HG02885 (cell line): ENCODE results near the gene FRMD8.
A peak's percentile ranks its signal among the peaks of the same experiment; 100 is the strongest.

Source experiments
- ATAC-seq: cut with Tn5 transposase; IDR thresholded peaks from one replicate; pipeline ENCODE4 v1.9.1; 2021; ENCODE audit warnings: mild to moderate bottlenecking; ENCODE audit not compliant: unreplicated experiment, poor library complexity

FRMD8 gene

DNA sequence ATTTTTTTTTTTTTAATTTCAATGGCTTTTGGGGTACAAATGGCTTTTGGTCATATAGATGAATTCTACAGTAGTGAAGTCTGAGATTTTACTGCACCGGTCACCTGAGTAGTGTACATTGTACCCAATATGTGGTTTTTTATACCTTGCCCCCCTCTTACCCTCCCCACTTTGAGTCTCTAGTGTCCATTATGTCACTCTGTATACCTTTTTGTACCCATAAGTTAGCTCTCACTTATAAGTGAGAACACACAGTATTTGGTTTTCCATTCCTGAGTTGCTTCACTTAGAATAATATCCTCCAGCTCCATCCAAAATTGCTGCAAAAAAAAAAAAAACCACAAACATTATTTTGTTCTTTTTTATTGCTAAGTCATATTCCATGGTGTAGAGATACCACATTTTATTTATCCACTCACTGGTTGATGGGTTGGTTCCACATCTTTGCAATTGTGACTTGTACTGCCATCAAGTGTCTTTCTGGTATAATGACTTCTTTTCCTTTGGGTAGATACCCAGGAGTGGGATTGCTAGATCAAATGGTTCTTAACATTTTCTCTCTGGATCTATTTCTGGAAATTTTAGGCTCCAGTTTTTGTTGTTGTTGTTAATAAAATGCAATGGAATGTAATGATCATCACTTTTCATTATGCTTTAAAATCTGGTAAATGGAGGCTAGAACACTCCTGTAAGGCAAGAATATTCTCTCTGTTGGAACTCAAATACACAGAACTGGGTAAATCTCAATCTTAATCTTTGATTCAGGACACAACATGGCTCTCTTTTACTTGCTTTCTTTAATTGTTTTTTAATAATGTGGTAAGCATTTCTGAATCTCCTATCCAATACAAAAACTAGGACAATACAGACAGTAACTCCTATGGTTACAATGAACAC is 46.5 kb downstream of the FRMD8 start:
- ATAC-seq = no peak

DNA sequence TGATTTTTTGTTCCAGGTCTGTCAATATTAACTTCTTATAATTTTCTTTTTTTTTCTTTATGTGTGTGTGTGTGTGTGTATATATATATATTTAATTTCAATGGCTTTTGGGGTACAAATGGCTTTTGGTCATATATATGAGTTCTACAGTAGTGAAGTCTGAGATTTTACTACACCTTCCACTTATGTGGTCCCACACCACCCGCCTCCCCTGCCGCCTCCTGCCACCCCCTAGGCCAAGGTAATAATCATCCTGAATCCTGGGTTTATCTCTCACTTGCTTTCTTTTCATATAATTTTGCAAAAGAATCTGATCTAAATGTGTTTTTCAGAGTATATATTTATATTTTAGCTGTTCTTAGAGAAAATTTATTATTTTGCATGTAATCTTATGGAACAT is 47.2 kb downstream of the FRMD8 start:
- no peak for ATAC-seq

GRCh38 chr11:65434057-65434666 is 47.7 kb downstream of the FRMD8 start:
- ATAC-seq = no peak

GRCh38 chr11:65434667-65435410 is 48.4 kb downstream of the FRMD8 start:
- ATAC-seq = no peak

- ATAC-seq = no peak
These were observed 49.0 kb downstream of the FRMD8 start for GRCh38 chr11:65435411-65435931.

GRCh38 chr11:65435981-65436411 is 49.6 kb downstream of the FRMD8 start:
- ATAC-seq = no peak

GRCh38 chr11:65436412-65437032 is 50.1 kb downstream of the FRMD8 start:
- no peak for ATAC-seq

DNA sequence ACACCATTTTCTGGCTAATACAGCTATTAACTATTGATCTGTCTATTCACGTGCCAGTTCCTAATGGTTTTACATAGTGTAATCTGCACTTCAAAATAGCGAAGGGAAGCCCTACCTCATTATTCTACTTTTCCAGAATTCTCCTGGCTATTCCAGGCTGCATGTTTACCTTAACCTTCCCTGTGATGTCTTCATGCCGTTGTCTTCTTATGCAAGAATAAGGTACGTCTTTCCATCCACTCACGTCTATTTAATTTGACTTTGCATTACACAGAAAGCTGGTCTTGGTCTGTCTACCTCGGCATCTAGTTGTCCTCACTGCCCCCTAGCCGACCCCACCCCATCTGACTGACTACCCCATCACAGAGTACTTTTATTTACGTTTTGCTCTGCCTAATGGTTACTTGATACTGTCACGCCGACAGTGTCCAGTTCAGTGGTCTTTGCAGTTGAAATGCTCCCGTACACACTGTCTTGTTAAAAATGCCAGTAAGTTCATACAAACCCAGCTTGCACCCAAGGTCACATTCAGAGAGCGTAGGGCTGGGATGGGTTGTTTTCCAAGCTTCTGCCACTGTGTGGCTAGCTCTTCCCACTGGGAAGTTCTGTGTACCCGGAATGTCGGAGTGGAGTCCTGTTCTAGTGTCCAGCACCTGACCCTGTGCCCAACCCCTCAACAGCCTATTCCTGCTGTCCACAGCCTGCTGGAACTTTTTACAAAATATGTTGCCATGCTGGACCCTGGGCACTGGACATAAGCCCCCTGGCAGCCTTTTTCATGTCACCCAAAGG is 51.2 kb downstream of the FRMD8 start:
- ATAC-seq = no peak

DNA sequence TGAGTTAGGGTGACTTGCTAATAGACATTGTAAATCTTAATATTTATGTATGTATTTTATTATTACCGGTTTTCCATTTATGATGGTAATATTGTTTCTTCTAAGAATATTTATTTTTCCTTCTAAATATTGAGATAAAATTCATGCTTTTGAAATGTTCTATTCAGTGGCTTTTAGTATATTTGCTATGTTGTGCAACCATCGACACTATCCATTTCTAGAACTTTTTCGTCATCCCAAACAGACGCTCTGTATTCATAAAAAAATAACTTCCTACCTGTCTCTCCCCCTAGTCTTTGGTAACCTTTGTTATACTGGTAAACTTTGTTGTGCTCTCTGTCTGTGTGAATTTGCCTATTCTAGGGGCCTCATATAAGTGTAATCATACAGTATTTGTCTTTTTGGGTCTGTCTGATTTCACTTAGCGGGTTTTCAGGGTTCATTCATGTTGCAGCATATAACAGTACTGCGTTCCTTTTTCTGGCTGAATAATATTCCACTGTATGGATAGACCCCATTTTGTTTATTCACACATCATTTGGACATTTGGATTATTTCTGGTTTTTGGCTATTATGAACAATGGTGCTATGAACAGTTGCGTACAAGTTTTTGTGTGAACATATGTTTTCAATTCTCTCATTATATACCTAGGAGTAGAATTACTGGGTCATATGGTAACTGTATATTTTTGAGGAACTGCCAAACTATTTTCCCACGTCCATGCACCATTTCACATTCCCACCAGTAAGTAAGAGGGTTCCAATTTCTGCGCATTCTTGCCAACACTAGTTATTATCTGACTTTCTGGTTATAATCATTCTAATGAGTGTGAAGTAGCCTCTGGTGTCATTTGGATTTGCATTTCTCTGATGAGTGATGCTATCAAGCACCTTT is 52.1 kb downstream of the FRMD8 start:
- no peak for ATAC-seq

GRCh38 chr11:65439331-65440181 is 53.1 kb downstream of the FRMD8 start:
- no peak for ATAC-seq

GRCh38 chr11:65440831-65441499 is 54.5 kb downstream of the FRMD8 start:
- ATAC-seq = peak; percentile 59

DNA sequence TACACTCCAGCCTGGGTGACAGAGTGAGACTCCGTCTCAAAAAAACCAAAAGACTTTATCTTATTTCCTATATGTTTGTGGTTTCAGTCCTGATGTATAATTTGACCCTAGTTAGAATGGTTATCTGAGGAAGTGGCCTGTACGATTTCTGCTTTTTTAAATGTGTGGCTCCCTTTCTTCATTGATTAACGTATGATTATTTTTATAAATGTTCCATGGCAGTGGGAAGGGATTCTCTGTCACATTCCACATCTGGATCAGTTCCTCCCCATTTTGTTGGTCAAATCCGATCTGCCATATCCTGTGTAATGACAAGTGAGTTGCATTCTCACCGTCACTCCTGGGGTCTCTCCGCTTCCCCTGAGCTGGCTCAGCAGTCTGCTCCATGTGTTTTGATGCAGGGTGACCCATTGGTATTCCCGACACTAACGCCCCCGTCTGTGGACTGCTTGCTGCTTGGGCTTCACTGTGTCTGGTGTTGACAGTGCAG is 56.5 kb downstream of the FRMD8 start:
- ATAC-seq = no peak

DNA sequence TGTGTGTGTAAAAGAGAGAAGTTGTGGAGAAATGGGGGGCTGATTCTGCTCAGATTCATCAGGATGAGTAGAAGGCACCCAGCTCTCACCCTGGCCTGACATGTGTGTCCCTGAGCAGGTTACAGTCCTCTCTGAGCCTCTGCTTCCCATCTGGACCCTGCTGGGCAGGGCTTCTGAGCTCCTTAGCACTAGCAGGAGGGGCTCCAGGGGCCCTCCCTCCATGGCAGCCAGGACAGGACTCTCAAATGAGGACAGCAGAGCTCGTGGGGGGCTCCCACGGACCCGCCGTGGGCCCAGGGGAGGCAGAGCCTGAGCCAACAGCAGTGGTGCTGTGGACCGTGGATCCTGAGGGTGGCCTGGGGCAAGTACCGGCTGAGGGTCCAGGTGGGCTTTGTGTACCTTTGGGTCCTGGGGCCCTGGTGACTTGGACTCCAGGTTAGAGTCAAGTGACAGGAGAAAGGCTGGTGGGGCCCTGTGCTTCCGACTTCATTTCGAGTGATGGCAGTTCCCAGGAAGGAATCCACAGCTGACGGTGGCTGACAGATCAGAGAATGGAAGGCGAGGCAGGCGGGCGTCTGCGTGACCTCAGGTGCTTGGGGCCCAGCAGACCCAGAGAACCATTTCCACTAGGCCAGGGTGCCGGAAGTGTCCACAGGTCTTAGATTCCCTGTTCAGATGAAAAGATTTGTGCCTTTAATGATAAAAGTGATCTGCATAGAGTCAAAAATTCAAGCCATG is 58.0 kb downstream of the FRMD8 start:
- ATAC-seq = no peak

- no peak for ATAC-seq
These were observed 58.7 kb downstream of the FRMD8 start for GRCh38 chr11:65445101-65445603.

GRCh38 chr11:65445604-65446445 is 59.4 kb downstream of the FRMD8 start:
- ATAC-seq = no peak
